Measurements from ENCODE around the gene MTERF4.

- no peak for TF ChIP-seq CTCF (IDR thresholded peaks at IDR 0.05)
- no peak for TF ChIP-seq POLR2A (IDR thresholded peaks at IDR 0.05)
Observed at GRCh38 chr2:241112592-241112991, 10.5 kb upstream of the MTERF4 start.
